OCI-LY3 (cell line): ENCODE data around the gene LIX1.

Experiments
- H2AFZ ChIP-seq: fragments of 200-600, 300-600 bp; shearing (Covaris generic); 2 replicates; pipeline ENCODE4 v1.6.0; 2014; ENCODE audit warnings: antibody characterized with exemption, low read depth, low read length
- H3K27ac ChIP-seq: fragments of 200-600, 300-600 bp; sonication (generic); 2 replicates; pipeline ENCODE4 v1.5.1; 2014; ENCODE audit warnings: mild to moderate bottlenecking, low read length, moderate library complexity, mixed read lengths
- H3K27me3 ChIP-seq: fragments of 200-600, 300-600 bp; sonication (generic); 2 replicates; pipeline ENCODE4 v1.6.1; 2014; ENCODE audit warnings: low read depth, low read length, mixed read lengths
- H3K36me3 ChIP-seq: fragments of 200-600, 300-600 bp; sonication (generic); replicated peaks from 2 replicates; pipeline ENCODE3; 2014; ENCODE audit warnings: low read depth, low read length, mixed read lengths
- H3K4me1 ChIP-seq: fragments of 300-600, 200-600 bp; sonication (generic); 2 replicates; pipeline ENCODE4 v1.6.1; 2014; ENCODE audit warnings: low read length, mixed read lengths
- H3K4me2 ChIP-seq: fragments of 200-600, 300-600 bp; sonication (generic); 2 replicates; pipeline ENCODE4 v1.6.1; 2014; ENCODE audit warnings: low read length, mixed read lengths
- H3K4me3 ChIP-seq: fragments of 300-600, 200-600 bp; sonication (generic); 2 replicates; pipeline ENCODE4 v1.5.1; 2014; ENCODE audit warnings: antibody characterized with exemption, mild to moderate bottlenecking, low read length, moderate library complexity
- H3K79me2 ChIP-seq: fragments of 300-600, 200-600 bp; shearing (Covaris generic); 2 replicates; pipeline ENCODE4 v1.6.1; 2014; ENCODE audit warnings: mild to moderate bottlenecking, low read length, mixed read lengths
- H3K9ac ChIP-seq: fragments of 300-600, 200-600 bp; shearing (Covaris generic); 2 replicates; pipeline ENCODE4 v1.6.0; 2014; ENCODE audit warnings: mild to moderate bottlenecking, low read length, moderate library complexity
- H3K9me3 ChIP-seq: fragments of 200-600, 300-600 bp; shearing (Covaris generic); 2 replicates; pipeline ENCODE4 v1.6.1; 2014; ENCODE audit warnings: low read length, mixed read lengths; ENCODE audit not compliant: insufficient read depth
- H4K20me1 ChIP-seq: fragments of 200-600, 300-600 bp; sonication (generic); 2 replicates; pipeline ENCODE4 v1.6.1; 2016; ENCODE audit warnings: low read length, mixed read lengths; ENCODE audit not compliant: insufficient read depth
- CTCF ChIP-seq: fragments of 200-600, 300-600 bp; sonication (generic); IDR thresholded peaks from 2 replicates; pipeline ENCODE4 v1.5.1; 2014; ENCODE audit warnings: antibody characterized with exemption, low read length, low read depth
- EZH2phosphoT487 ChIP-seq: fragments of 200-600 bp; shearing (Covaris generic); IDR thresholded peaks from 2 replicates; pipeline ENCODE4 v1.6.1; 2018; ENCODE audit warnings: antibody characterized with exemption, mixed run types, low read depth

Gene LIX1

GRCh38 chr5:97107318-97107717, 35.1 kb downstream of the LIX1 start:
- no peak overlapping the region for H3K4me3 ChIP-seq
- TF ChIP-seq CTCF, result no peak
- TF ChIP-seq EZH2phosphoT487, result no peak
- H4K20me1 ChIP-seq, result no peaks in the 10 kb centered on the region
- H3K9ac ChIP-seq, result no peak overlapping the region
- H3K79me2 ChIP-seq, result no peaks in the 10 kb centered on the region
- H2AFZ ChIP-seq, result no peak overlapping the region
- no peak overlapping the region for H3K27ac ChIP-seq
- peaks cover 2% of the 10 kb centered on the region; the same call in 1 of the 2 replicates for H3K27me3 ChIP-seq
- no peaks in the 10 kb centered on the region for H3K9me3 ChIP-seq
- H3K4me2 ChIP-seq, result no peak overlapping the region
- H3K36me3 ChIP-seq, result no peaks in the 10 kb centered on the region
- H3K4me1 ChIP-seq, result no peaks in the 10 kb centered on the region

- Histone ChIP-seq H3K79me2 (no peaks in the 10 kb centered on the region), H3K4me2 (no peak overlapping the region), H4K20me1 (no peaks in the 10 kb centered on the region), H3K4me1 (no peaks in the 10 kb centered on the region), H3K9ac (no peak overlapping the region), H3K36me3 (no peaks in the 10 kb centered on the region), H3K27ac (no peak overlapping the region), H3K9me3 (no peaks in the 10 kb centered on the region), H3K27me3 (peaks cover 2% of the 10 kb centered on the region; the same call in 1 of the 2 replicates), H2AFZ (no peak overlapping the region), H3K4me3 (no peak overlapping the region)
- TF ChIP-seq EZH2phosphoT487 (no peak), CTCF (no peak)
These were observed 36.2 kb downstream of the LIX1 start for GRCh38 chr5:97106216-97106581.

GRCh38 chr5:97105501-97106215, 36.8 kb downstream of the LIX1 start:
- H2AFZ ChIP-seq, result no peak overlapping the region
- no peaks in the 10 kb centered on the region for H4K20me1 ChIP-seq
- no peak overlapping the region for H3K27ac ChIP-seq
- no peak overlapping the region for H3K9ac ChIP-seq
- no peaks in the 10 kb centered on the region for H3K36me3 ChIP-seq
- H3K27me3 ChIP-seq, result peaks cover 2% of the 10 kb centered on the region; the same call in 1 of the 2 replicates
- no peak overlapping the region for H3K4me2 ChIP-seq
- TF ChIP-seq CTCF (no peak), EZH2phosphoT487 (no peak)
- no peaks in the 10 kb centered on the region for H3K4me1 ChIP-seq
- no peaks in the 10 kb centered on the region for H3K9me3 ChIP-seq
- H3K79me2 ChIP-seq, result no peaks in the 10 kb centered on the region
- no peak overlapping the region for H3K4me3 ChIP-seq

GRCh38 chr5:97102010-97102470, 40.4 kb downstream of the LIX1 start:
- H3K9ac ChIP-seq, result no peak overlapping the region
- no peaks in the 10 kb centered on the region for H3K79me2 ChIP-seq
- no peak overlapping the region for H3K4me3 ChIP-seq
- H2AFZ ChIP-seq, result no peak overlapping the region
- no peaks in the 10 kb centered on the region for H3K36me3 ChIP-seq
- H4K20me1 ChIP-seq, result no peaks in the 10 kb centered on the region
- TF ChIP-seq CTCF, result no peak
- no peak overlapping the region for H3K4me2 ChIP-seq
- peaks cover 9% of the 10 kb centered on the region; the same call in 1 of the 2 replicates for H3K4me1 ChIP-seq
- H3K27ac ChIP-seq, result no peak overlapping the region
- no peaks in the 10 kb centered on the region for H3K9me3 ChIP-seq
- H3K27me3 ChIP-seq, result peaks cover 2% of the 10 kb centered on the region; the same call in 1 of the 2 replicates
